HG02623 (cell line): ENCODE measurements around the gene DAAM2.

Experiments
- ATAC-seq: cut with Tn5 transposase; IDR thresholded peaks from one replicate; pipeline ENCODE4 v1.9.1; 2021; ENCODE audit warnings: moderate library complexity; ENCODE audit not compliant: unreplicated experiment

DAAM2 gene

DNA sequence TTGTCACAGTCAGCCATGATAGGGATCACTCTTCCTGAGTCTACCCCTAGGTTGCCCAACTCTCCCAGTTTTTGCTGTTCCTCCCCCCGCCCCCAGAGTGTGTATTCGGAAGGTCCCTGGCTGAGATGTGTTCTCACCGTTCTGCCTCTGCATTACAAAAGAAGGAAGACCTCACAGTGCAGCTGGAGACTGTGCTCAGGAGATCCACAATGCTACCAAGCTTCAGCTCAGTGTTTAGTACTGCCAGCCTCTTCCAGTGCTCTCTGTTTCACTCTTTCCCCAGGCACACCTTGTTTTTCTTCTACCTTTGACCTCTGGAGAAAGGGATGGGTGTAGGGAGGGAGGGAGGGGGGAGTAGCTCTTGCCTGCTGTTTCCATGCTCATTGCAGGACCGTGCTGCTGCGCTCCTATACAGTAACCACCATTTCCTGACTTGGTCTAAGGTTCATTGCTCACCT lies 155.5 kb downstream of the DAAM2 start:
- no peak for ATAC-seq

DNA sequence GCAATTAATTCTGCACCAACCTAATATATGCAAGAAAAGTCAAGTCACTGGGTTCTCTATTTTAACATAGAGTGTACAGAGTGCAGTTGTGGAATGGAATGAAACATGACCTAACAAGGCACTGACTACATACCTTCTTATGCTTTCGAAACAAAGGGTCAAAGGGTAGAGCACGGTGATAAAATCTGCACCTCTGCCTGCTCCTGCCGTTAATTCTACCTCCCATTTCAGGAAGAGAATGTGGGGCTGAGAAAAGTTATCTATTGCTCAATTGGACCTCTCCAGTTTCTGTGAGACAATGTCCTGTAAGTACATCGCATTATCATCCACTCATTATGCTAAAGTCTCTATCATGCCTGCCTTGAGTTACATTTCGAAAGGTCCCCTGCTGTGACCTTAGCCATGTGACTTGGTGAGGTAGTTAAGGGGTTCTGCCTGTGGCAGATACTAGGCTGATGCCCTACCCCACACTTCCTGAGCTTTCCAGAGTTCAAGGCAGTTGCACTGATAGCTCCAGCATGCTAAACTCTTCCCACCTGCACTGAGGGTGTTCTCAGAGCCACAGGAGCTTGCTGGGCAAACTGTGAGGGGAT lies 156.1 kb downstream of the DAAM2 start:
- ATAC-seq: no peak

DNA sequence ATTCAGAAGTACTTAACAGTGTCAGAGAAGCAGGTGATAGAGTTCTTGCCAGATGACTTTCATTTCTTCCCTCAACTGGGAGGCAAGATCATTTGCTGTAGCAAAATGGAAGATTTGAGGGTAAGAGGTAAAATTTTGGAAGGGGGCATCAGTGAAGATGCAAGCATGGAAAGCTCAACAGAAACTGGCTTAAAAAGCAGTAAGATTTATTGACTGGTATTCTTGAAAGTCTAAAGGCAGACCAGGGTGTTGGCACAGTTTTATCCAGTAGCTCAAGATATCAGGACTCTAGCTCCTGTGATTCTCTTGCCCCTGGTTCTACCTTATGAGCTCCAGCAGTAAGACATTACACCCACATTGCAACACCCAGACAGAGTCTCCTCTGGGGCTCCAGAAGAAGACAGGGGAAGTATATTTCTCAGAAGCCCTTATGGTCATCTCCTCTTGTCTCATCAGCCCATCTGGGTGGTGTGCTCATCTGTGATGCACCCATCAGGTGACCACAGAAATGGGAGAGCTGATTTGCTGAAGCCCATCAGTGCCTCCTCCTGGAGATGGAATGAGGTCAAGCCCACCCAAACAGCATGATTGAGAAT lies 158.0 kb downstream of the DAAM2 start:
- ATAC-seq: no peak

DNA sequence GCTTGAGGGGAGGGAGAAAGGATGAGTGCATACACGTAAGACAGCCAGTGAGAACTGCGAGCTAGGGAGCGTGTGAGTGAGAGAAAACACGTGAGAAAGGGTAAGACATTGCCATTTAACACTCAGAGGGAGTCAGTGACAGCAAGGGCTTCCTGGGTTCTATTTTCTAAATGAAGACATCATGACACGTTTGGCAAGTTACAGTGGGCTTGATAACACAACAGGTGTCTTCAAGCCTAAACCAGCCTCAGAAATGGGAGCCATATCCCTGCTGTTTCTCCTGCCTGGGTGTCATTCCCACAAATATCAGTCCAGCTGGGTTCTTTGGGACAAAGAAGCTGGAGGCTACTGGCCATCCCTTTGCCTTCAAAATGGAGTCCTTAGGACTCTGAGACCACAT lies 159.0 kb downstream of the DAAM2 start:
- no peak for ATAC-seq

DNA sequence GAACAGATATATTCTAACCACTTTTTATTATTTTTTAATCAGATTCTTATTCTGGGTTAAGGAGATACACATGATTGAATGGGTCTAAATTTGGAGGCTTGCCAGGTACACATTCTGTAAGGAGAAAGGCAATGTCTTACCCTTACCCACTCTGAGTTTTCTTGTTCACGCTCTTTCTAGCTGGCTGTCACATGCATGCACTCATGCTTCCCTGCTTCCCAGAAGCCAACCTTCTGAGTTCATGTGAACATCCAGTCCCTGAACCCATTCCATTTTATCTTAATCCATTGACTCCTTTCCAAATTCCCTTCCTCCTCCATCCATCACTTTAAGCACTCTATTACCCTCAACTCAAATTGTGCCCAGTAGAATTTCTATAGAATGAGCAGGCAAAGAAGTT lies 159.5 kb downstream of the DAAM2 start:
- no peak for ATAC-seq

DNA sequence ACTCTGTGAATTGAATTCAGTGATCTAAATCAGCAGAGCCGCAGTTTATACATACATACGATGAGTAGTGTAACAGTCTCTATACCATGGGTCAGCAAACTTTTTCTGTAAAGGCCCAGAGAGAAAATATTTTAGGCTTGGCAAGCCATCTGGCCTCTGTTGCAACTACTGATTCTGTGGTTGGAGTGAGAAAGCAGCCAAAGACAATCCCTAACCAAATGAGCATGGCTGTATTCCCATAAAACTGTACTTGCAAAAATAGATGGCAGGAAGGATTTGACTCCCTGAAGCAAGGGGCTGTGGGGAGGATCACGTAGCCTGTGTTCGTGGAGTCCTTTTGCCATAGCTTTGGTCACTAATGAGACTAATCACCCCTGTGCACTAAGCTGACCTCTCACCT lies 160.0 kb downstream of the DAAM2 start:
- ATAC-seq: no peak

DNA sequence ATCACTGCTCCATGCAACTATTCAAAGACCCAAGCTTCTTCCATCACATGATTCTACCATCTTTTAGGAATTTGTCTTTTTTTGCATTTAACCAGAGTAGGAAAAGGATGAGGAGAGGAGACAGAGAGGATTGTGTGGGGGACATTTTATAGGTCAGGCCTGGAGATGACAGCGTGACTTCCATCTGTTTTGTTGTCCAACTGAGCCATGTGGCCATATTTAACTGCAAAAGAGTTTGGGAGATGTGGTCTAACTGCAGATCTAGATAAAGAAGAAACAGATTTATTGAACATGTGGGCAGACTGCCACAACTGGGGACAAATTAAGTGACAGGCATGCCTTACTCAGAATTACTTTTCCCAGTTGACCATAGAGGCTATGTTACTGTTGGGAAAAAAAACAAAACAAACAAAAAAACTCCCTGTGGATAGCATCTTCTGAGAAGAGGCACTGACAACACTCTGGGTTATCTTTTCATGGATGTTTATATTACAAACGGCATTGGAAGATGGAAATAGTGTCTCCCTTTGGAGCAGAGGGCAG lies 161.0 kb downstream of the DAAM2 start:
- ATAC-seq: no peak
